ENCODE data around the gene IPO4.
"Not testable (repeated sequence)": the region's sequence is repeated elsewhere in the genome, so short reads cannot be mapped to it uniquely, and the experiment has no call there.

The IPO4 gene

DNA sequence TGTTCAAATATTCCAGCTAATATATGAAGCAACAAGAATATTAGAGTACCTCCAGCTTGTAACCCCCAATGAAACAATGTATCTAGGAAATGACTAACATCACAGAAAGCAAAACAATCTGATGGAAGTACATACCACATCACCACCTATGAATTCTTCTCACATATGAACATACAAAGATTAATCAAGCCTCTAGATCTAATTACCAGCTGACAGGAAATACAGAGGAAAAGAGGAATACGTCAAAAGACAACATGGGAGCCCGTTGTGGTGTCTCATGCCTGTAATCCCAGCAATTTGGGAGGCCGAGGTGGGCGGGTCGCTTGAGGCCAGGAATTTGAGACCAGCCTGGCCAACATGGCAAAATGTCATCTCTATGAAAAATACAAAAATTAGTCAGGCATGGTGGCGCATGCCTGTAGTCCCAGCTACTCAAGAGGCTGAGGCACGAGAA is 36.0 kb upstream of the IPO4 start:
- Histone ChIP-seq H3K9me3 (ENCODE audit: control insufficient read depth, insufficient read depth, low read length) (no peaks in the 10 kb centered on the region), H3K27me3 (ENCODE audit: control insufficient read depth, low read length) (no peaks in the 10 kb centered on the region), H3K9me2 (replicated peaks; ENCODE audit: control insufficient read depth, low read length) (no peaks in the 10 kb centered on the region), H3K4me2 (ENCODE audit: low read length) (no peak overlapping the region), H3K36me3 (ENCODE audit: control insufficient read depth, low read length) (peaks cover 30% of the 10 kb centered on the region), H3F3A (ENCODE audit: control insufficient read depth, insufficient read depth) (peaks cover 8% of the 10 kb centered on the region; the same call in 1 of the 2 replicates), H3K4me3 (ENCODE audit: low read length) (no peak overlapping the region), H3K27ac (ENCODE audit: low read depth, low read length) (no peak overlapping the region), H3K79me2 (ENCODE audit: control insufficient read depth, low read length) (peaks cover 83% of the 10 kb centered on the region), H4K20me1 (ENCODE audit: control insufficient read depth, insufficient read depth, low read depth, low read length) (peaks cover 7% of the 10 kb centered on the region), H3K4me1 (ENCODE audit: control insufficient read depth, low read length) (no peaks in the 10 kb centered on the region)
- TF ChIP-seq, protein P1, sequence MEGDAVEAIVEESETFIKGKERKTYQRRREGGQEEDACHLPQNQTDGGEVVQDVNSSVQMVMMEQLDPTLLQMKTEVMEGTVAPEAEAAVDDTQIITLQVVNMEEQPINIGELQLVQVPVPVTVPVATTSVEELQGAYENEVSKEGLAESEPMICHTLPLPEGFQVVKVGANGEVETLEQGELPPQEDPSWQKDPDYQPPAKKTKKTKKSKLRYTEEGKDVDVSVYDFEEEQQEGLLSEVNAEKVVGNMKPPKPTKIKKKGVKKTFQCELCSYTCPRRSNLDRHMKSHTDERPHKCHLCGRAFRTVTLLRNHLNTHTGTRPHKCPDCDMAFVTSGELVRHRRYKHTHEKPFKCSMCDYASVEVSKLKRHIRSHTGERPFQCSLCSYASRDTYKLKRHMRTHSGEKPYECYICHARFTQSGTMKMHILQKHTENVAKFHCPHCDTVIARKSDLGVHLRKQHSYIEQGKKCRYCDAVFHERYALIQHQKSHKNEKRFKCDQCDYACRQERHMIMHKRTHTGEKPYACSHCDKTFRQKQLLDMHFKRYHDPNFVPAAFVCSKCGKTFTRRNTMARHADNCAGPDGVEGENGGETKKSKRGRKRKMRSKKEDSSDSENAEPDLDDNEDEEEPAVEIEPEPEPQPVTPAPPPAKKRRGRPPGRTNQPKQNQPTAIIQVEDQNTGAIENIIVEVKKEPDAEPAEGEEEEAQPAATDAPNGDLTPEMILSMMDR (IDR thresholded peaks at IDR 0.05; ENCODE audit: low read depth, low read length, poor library complexity, severe bottlenecking), result no peak
- TF ChIP-seq EZH2phosphoT487 (IDR thresholded peaks at IDR 0.05; ENCODE audit: borderline replicate concordance, low read length), result no peak

DNA sequence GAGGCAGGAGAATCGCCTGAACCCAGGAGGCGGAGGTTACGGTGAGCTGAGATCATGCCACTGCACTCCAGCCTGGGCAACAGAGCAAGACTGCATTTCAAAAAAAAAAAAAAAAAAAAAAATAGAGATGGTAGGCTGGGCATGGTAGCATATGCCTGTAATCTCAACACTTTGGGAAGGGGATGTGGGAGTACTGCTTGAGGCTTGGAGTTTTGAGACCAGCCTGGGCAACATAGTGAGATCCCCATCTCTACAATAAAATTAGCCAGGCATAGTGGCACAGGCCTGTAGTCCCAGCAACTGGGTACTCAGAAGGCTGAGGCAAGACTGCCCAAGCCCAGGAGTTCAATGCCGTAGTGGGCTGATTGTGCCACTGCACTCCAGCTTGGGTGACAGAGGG is 34.4 kb upstream of the IPO4 start:
- H4K20me1 ChIP-seq (ENCODE audit: control insufficient read depth, insufficient read depth, low read depth, low read length), result not testable (repeated sequence)
- H3K79me2 ChIP-seq (ENCODE audit: control insufficient read depth, low read length), result peaks cover 69% of the 10 kb centered on the region

DNA sequence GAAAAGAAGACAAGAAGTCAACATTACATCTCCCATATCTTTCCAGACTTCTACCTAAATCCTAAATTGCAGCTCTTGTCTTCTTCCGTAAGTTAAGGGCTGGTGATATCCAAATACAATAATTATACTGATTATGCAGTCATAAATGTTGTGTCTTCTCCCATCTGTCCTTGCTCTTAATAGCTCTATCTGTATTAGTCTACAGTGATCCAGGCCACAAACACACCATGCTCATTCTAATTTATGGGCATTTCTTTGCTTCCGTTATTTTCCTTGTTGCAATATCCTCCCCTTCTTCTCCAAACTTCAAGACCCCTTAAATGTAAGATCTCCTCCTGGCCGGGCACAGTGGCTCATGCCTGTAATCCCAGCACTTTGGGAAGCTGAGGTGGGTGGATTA is 30.9 kb upstream of the IPO4 start:
- H3K36me3 ChIP-seq (ENCODE audit: control insufficient read depth, low read length), result peaks cover 14% of the 10 kb centered on the region
- H3F3A ChIP-seq (ENCODE audit: control insufficient read depth, insufficient read depth), result peaks cover 17% of the 10 kb centered on the region
- H4K20me1 ChIP-seq (ENCODE audit: control insufficient read depth, insufficient read depth, low read depth, low read length), result no peaks in the 10 kb centered on the region
- H3K27me3 ChIP-seq (ENCODE audit: control insufficient read depth, low read length), result no peaks in the 10 kb centered on the region
- TF ChIP-seq, protein P1 (IDR thresholded peaks at IDR 0.05; ENCODE audit: low read depth, low read length, poor library complexity, severe bottlenecking), result no peak
- no peak for TF ChIP-seq EZH2phosphoT487 (IDR thresholded peaks at IDR 0.05; ENCODE audit: borderline replicate concordance, low read length)
- no peak overlapping the region for H3K4me2 ChIP-seq (ENCODE audit: low read length)
- peaks cover 11% of the 10 kb centered on the region for H3K4me1 ChIP-seq (ENCODE audit: control insufficient read depth, low read length)
- H3K4me3 ChIP-seq (ENCODE audit: low read length), result no peak overlapping the region
- no peaks in the 10 kb centered on the region for H3K9me2 ChIP-seq (replicated peaks; ENCODE audit: control insufficient read depth, low read length)
- H3K79me2 ChIP-seq (ENCODE audit: control insufficient read depth, low read length), result peaks cover 49% of the 10 kb centered on the region
- no peak overlapping the region for H3K27ac ChIP-seq (ENCODE audit: low read depth, low read length)
- no peaks in the 10 kb centered on the region for H3K9me3 ChIP-seq (ENCODE audit: control insufficient read depth, insufficient read depth, low read length)

More for the DNA sequence above, 34.4 kb upstream of the IPO4 start:
- not testable (repeated sequence) for H3K27ac ChIP-seq (ENCODE audit: low read depth, low read length); H3K27me3 ChIP-seq (ENCODE audit: control insufficient read depth, low read length); H3K9me2 ChIP-seq (replicated peaks; ENCODE audit: control insufficient read depth, low read length); H3K4me1 ChIP-seq (ENCODE audit: control insufficient read depth, low read length); H3K9me3 ChIP-seq (ENCODE audit: control insufficient read depth, insufficient read depth, low read length); H3F3A ChIP-seq (ENCODE audit: control insufficient read depth, insufficient read depth); H3K4me3 ChIP-seq (ENCODE audit: low read length); H3K4me2 ChIP-seq (ENCODE audit: low read length)
- peaks cover 22% of the 10 kb centered on the region for H3K36me3 ChIP-seq (ENCODE audit: control insufficient read depth, low read length)

DNA sequence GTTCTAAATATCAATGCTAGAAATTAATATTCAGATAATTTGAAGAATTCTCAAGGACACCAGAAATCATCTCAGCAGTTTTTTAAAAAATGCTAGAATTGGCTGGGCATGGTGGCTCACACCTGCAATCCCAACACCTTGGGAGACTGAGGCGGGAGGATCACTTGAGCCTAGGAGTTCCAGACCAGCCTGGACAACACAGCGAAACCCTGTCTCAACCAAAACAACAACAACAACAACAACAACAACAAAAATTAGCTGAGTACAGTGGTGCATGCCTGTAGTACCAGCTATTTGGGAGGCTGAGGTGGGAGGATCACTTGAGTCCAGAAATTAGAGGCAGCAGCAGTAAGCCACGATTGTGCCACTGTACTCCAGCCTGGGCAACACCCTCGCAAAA is 30.5 kb upstream of the IPO4 start:
- Histone ChIP-seq H3K4me2 (ENCODE audit: low read length) (no peak overlapping the region), H3K79me2 (ENCODE audit: control insufficient read depth, low read length) (peaks cover 49% of the 10 kb centered on the region), H3K4me1 (ENCODE audit: control insufficient read depth, low read length) (peaks cover 16% of the 10 kb centered on the region), H3K36me3 (ENCODE audit: control insufficient read depth, low read length) (peaks cover 14% of the 10 kb centered on the region), H3K27ac (ENCODE audit: low read depth, low read length) (no peak overlapping the region), H3K9me2 (replicated peaks; ENCODE audit: control insufficient read depth, low read length) (no peaks in the 10 kb centered on the region), H3K4me3 (ENCODE audit: low read length) (no peak overlapping the region), H3F3A (ENCODE audit: control insufficient read depth, insufficient read depth) (peaks cover 21% of the 10 kb centered on the region), H3K27me3 (ENCODE audit: control insufficient read depth, low read length) (no peaks in the 10 kb centered on the region), H3K9me3 (ENCODE audit: control insufficient read depth, insufficient read depth, low read length) (no peaks in the 10 kb centered on the region), H4K20me1 (ENCODE audit: control insufficient read depth, insufficient read depth, low read depth, low read length) (no peaks in the 10 kb centered on the region)
- TF ChIP-seq EZH2phosphoT487 (IDR thresholded peaks at IDR 0.05; ENCODE audit: borderline replicate concordance, low read length), result no peak
- TF ChIP-seq, protein P1 (IDR thresholded peaks at IDR 0.05; ENCODE audit: low read depth, low read length, poor library complexity, severe bottlenecking), result no peak

DNA sequence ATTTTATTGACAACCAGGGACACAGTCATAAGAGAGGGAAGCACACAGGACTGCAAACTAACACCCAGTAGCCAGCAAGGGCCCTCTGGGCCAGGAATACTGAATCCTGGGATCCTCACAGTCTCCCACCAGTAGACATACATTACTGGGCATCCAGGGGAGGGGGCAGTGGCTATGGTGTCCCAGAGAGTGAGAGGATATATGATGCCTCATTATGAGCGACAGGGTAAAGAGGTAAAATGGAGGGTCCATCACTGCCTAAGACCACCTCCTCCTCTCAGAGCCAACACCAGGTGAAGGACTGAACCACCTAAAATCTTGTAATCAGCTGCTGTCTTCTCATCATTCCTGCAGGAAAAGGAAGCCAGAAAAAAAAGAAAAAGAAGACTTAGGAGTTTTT is 28.3 kb upstream of the IPO4 start:
- not testable (repeated sequence) for H3K4me3 ChIP-seq (ENCODE audit: low read length); H3K9me2 ChIP-seq (replicated peaks; ENCODE audit: control insufficient read depth, low read length); H3K4me2 ChIP-seq (ENCODE audit: low read length); H3K27ac ChIP-seq (ENCODE audit: low read depth, low read length); H4K20me1 ChIP-seq (ENCODE audit: control insufficient read depth, insufficient read depth, low read depth, low read length); H3K9me3 ChIP-seq (ENCODE audit: control insufficient read depth, insufficient read depth, low read length); H3K27me3 ChIP-seq (ENCODE audit: control insufficient read depth, low read length)
- peaks cover 47% of the 10 kb centered on the region for H3K79me2 ChIP-seq (ENCODE audit: control insufficient read depth, low read length)
- peaks cover 28% of the 10 kb centered on the region for H3K4me1 ChIP-seq (ENCODE audit: control insufficient read depth, low read length)
- peaks cover 26% of the 10 kb centered on the region for H3F3A ChIP-seq (ENCODE audit: control insufficient read depth, insufficient read depth)
- peaks cover 21% of the 10 kb centered on the region for H3K36me3 ChIP-seq (ENCODE audit: control insufficient read depth, low read length)

All from DOHH2 (cell line).